Activated CD4-positive, alpha-beta T cell treated with anti-CD3 and anti-CD28 coated beads, Interleukin-2, amount 50 U/mL, for 24 hours (primary cell): ENCODE data around the gene CDH23.

ENCODE experiments used
- DNase-seq, 2 donors: peaks; one replicate each; pipeline ENCODE4 v3.0.0-alpha.2; 2020; ENCODE audit warnings: low read depth in 1 of 2, low spot score in 1 of 2

CDH23 gene

GRCh38 chr10:71369602-71370001, 27.1 kb upstream of the CDH23 start:
- no peak for DNase-seq

- DNase-seq: no peak
These were observed 26.7 kb upstream of the CDH23 start for GRCh38 chr10:71370031-71370430.

DNA sequence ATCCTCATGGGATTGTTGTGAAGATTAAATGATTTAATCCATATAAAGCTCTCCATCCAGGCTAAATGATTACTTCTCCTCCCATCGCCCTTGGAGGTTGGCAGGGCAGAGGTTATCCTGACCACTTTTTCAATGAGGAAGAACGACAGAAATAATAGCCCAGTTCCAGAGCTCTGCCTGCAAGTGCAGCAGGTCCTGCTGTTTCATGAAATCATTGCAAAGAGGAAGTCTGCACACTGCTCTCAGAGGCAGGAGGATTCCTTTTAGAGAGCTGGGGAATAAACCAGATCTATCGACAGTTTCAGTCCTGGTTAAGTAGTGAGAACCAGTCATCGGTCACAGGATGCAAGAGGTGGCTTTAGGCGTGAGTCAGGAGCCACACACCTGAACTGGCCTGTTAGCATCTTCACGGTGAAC, 25.0 kb upstream of the CDH23 start:
- no peak for DNase-seq

DNA sequence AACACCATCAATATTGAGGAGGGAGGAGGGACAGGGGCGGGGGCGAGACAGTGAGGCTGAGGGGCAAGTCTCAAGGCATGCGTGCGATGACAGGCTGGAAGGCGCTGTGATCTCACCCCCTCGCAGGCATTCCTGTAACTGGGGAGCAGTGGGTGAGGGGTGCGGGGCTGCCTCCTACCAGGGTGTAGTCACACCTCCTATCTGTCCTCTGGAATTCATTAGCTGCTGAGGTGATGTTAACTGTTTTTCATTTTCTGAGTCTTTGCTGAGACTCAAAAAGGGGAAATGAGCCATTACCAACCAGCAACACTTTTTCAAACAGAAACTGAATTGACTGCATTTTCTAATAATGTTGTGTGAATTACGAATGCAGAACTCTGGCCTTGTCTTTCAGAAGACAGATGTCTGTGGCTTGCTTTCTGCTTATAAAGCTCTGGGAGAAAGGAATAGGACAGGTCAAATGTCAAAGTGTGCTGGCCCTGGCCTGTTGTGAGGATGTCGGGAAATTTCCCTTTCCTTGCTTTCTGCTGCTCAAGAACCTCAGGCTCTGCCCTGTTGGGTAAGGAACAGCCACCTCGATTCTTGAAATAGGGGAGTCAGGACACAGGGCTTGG, 23.7 kb upstream of the CDH23 start:
- DNase-seq: no peak

- DNase-seq: no peak
These were observed 22.1 kb upstream of the CDH23 start for GRCh38 chr10:71374481-71375233.

DNA sequence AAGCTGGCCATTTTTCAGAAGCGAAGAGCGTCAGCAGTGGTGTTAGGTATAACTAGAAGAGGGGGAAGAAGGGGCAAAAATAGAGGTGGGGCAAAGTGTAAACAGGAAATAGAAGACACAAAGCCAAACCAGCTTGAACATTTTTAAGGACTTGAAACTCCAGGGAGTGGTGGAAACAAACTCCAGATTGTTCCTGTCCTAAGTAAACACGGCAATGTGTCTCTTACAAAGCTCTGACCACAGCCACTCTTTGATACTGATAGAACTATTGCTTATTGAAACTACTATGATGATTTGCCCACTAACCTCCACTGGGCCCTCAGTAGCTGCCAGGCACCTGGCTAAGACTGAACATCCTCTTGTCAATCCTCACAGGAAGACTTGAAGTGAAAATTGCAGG, 20.8 kb upstream of the CDH23 start:
- DNase-seq: no peak

- DNase-seq: no peak
These were observed 18.2 kb upstream of the CDH23 start for GRCh38 chr10:71378336-71379117.

- no peak for DNase-seq
These were observed 17.5 kb upstream of the CDH23 start for GRCh38 chr10:71379118-71379766.

DNA sequence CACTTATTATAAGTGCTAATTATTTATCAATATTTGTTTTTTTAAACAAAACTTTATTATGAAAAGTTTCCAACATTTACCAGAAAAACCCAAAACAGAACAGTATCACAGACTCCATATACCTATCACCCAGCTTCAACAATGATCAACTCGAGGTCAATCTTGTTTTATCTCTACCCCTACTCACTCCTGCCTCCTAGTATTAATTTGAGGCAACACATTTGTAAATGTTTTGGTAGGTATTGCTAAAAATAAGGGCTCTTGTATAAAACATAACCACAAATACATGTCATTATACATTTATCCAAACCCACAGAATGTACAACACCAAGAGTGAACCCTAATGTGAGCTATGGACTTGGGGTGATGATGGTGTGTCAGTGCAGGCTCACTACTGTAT, 15.9 kb upstream of the CDH23 start:
- no peak for DNase-seq

- no peak for DNase-seq
These were observed 15.1 kb upstream of the CDH23 start for GRCh38 chr10:71381611-71382010.

DNA sequence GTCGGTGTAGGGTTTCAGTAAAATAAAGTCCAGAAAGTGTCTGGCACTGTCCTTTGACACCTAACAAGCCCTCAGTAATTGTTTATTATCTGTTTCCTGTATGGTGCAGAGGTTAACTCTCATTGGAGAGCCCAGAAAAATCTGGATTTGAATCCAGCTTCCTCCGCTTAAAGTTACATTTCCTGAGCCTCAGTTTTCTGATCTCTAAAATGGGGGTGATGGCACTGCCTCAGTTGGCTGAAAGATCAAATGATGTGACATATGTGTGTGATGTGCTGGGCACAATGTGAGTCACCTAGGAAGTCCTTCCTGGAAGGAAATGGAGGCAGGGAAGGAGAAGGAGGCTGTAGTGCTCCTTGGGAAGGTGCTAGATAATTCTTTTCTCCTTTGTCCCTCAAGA, 14.7 kb upstream of the CDH23 start:
- DNase-seq: no peak

- DNase-seq: no peak
These were observed 14.0 kb upstream of the CDH23 start for GRCh38 chr10:71382757-71383156.

DNA sequence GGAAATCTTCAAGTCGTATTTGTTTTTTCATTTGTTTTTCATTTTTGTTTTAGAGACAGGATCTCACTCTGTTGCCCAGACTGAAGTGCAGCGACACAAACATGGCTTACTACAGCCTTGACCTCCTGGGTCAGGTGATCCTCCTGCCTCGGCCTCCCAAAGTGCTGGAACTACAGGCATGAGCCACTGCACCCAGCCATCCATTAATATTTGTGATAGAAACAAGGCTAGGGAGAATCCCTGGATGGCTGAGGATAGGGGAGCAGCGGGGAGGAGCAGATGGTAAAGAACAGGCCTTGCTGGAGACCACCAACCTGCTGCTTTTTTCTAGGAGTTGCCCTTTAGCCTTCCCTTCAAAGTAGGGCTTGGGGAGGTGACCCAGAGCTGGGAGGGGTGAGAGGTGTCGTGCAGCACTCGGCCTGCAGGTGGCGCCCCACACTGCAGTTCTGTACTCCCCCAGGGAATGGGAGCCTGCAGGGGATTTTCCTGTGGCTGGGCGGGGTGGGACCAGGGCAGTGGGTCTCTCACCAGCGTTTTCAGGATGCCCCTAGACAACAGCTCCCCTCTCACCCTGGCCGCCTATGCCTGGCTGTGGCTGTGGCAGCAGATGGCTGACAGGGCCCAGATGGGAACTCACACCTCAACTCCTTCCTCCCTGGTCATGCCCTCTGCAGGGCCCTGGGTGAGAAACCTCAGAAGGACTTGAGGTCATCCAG, 12.6 kb upstream of the CDH23 start:
- DNase-seq: peak; percentile 56 to 70

DNA sequence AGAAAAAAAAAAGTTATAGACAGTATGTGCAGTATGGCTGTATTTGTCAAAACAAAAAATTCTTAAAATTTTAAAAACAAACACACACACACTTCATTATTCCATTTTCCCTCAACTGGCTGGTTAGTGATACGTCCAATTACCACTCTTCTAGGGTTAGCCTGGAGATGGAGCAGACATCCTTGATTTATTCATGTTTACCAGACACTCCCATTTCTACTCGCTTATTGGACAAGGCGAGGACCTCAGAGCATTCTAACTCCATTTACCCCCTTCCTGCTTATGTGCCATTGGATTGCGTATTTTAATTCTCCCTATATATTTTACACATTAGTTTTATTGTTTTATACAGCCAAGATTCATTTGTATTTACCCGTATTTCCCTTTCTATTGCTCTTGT, 8.5 kb upstream of the CDH23 start:
- no peak for DNase-seq

GRCh38 chr10:71388583-71389310, 8.0 kb upstream of the CDH23 start:
- DNase-seq: no peak

DNA sequence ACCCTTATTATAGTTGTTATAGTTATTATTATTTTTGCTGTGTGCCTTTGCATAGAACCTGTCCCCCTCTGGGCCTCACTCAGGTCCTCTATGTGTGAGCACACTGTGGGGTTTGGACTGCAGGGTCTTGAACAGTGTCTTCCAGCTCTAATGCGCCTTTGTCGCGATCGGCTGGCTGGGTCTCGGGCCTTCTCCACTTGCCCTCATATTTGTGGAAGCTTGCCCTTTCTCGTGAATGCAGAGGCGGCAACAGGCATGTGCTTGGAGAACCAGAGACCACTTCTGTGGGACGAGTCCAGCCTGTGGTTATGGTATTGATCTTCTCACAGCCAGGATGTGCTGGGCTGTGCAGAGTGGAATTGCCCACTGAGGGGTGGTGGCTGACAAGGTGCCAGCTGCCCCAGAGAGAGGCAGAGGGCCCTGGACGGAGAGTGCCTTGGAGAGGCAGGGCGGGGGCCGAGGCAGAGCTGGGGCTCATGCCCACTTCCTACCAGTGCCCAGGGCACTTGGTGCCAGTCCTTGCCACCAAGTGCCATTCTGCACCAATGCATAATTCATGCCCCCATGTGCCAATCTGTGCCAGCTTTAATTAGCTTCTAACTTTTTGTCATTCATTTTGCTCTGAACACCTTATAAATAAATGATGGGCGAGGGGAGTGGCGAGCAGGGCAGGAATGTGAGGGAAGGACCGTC, 6.8 kb upstream of the CDH23 start:
- DNase-seq: no peak

DNA sequence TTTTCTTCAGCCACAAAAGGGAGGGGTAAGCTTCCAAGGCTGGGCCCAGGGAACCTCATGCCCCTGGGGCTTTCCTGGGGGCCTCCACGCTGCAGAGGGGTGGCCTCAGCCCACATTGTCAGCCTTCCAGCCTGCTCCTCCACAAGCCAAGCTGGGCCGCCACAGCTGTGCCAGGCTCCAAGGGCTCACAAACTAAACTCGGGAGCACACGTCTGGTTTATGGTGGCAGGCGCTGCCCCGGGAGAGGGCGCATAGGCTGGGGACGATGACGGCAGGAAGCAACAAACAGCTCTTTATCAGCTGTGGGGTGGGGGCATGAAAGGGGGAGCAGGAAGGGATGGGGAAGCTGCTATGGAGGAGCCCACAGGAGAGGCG, 6.3 kb upstream of the CDH23 start:
- DNase-seq: no peak

GRCh38 chr10:71390921-71391690, 5.6 kb upstream of the CDH23 start:
- DNase-seq: no peak

DNA sequence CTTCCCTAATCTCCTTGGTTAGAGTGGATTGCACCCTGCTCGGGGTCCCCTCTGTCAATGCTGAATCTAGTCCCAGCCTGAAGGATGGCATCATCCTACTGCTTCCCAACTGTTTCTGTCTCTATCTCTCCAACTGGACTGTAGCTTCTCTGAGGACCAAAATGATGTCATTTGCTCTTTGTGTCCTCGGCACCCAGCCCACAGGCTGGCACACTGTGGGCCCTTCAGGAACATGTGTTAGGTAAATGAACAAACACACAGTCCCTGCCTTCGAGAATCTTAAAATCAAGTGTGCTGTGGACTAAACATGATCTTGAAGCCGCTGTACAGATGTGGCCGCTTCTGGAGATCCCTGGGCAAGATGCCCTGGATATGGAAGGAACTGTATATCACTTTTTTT, 5.0 kb upstream of the CDH23 start:
- no peak for DNase-seq
